Type B pancreatic cell (in vitro differentiated cells): Measurements from ENCODE around the gene ZNF568. TPM values are rescaled to one million over a fixed set of nuclear protein-coding genes. Genes with fewer than 3 reads are reported as not detected.

ENCODE experiments used
- DNase-seq: peaks from one replicate; pipeline ENCODE4 v3.0.0; 2021; ENCODE audit warnings: mixed read lengths; ENCODE audit not compliant: unreplicated experiment; ENCODE audit errors: extremely low spot score
- H3K27ac Mint-ChIP-seq: 2 replicates; pipeline ENCODE4 v1.8.0; 2021; ENCODE audit warnings: mild to moderate bottlenecking, mixed read lengths
- H3K27me3 Mint-ChIP-seq: 2 replicates; pipeline ENCODE4 v1.8.0; 2021; ENCODE audit warnings: mixed read lengths
- H3K36me3 Mint-ChIP-seq: 2 replicates; pipeline ENCODE4 v1.8.0; 2021; ENCODE audit warnings: mixed read lengths
- H3K4me1 Mint-ChIP-seq: one replicate; pipeline ENCODE4 v1.8.0; 2021; ENCODE audit warnings: mixed read lengths; ENCODE audit not compliant: unreplicated experiment
- H3K4me3 Mint-ChIP-seq: 2 replicates; pipeline ENCODE4 v1.8.0; 2021; ENCODE audit warnings: mild to moderate bottlenecking, mixed read lengths
- H3K9me3 Mint-ChIP-seq: 2 replicates; pipeline ENCODE4 v1.8.0; 2021; ENCODE audit warnings: mixed read lengths
- total RNA-seq: library from RNA; stranded (reverse); gene quantifications from 2 replicates; pipeline ENCODE4 v1.2.1, GENCODE V29; 2021; ENCODE audit warnings: low replicate concordance
- TF ChIP-seq, protein P1 (sequence below): fragments of 200-600 bp; sonication (generic); conservative IDR thresholded peaks from 2 replicates; pipeline ENCODE4 v1.5.0; 2021; ENCODE audit warnings: antibody characterized with exemption, mild to moderate bottlenecking

The ZNF568 gene
- total RNA-seq, 1 donor from 2014 or later: 10.5 TPM

DNA sequence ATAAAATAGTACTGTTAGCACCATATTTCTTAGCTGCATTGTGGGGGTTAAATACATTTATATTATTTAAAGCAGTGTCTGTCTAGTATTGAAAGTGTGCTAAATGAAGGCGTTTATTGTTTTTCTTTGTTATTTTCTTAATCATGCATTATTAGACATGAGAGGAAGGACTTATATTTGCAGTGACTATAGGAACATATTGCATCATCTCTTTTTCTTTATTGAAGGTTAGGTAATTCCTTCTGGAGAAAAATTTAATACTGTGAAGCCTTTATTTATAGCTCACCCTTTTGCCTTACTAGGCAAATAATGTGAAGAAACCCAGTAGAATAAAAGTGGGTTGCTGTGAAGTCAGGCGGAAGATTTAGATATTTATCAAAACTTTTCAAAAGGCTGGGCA lies 83.2 kb downstream of the ZNF568 start:
- Mint-ChIP-seq H3K27me3 (no peaks in the 10 kb centered on the region), H3K4me1 (no peaks in the 10 kb centered on the region), H3K9me3 (peaks cover 9% of the 10 kb centered on the region), H3K27ac (no peak overlapping the region), H3K4me3 (no peak overlapping the region), H3K36me3 (peaks cover 6% of the 10 kb centered on the region)
- DNase-seq: no peak
- TF ChIP-seq, protein P1, sequence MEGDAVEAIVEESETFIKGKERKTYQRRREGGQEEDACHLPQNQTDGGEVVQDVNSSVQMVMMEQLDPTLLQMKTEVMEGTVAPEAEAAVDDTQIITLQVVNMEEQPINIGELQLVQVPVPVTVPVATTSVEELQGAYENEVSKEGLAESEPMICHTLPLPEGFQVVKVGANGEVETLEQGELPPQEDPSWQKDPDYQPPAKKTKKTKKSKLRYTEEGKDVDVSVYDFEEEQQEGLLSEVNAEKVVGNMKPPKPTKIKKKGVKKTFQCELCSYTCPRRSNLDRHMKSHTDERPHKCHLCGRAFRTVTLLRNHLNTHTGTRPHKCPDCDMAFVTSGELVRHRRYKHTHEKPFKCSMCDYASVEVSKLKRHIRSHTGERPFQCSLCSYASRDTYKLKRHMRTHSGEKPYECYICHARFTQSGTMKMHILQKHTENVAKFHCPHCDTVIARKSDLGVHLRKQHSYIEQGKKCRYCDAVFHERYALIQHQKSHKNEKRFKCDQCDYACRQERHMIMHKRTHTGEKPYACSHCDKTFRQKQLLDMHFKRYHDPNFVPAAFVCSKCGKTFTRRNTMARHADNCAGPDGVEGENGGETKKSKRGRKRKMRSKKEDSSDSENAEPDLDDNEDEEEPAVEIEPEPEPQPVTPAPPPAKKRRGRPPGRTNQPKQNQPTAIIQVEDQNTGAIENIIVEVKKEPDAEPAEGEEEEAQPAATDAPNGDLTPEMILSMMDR: no peak

- H3K9me3 Mint-ChIP-seq: no peaks in the 10 kb centered on the region
- TF ChIP-seq, protein P1: no peak
- H3K4me1 Mint-ChIP-seq: no peaks in the 10 kb centered on the region
- H3K36me3 Mint-ChIP-seq: no peaks in the 10 kb centered on the region
- DNase-seq: no peak
- H3K27me3 Mint-ChIP-seq: no peaks in the 10 kb centered on the region
- no peak overlapping the region for H3K27ac Mint-ChIP-seq
- no peak overlapping the region for H3K4me3 Mint-ChIP-seq
Observed at GRCh38 chr19:37007587-37008220, 91.6 kb downstream of the ZNF568 start.

- Mint-ChIP-seq H3K4me1 (no peaks in the 10 kb centered on the region), H3K27me3 (no peaks in the 10 kb centered on the region), H3K27ac (no peak overlapping the region), H3K9me3 (no peaks in the 10 kb centered on the region), H3K36me3 (no peaks in the 10 kb centered on the region), H3K4me3 (no peak overlapping the region)
- TF ChIP-seq, protein P1: no peak
- no peak for DNase-seq
Observed at GRCh38 chr19:37009871-37010270, 93.7 kb downstream of the ZNF568 start.

- no peak overlapping the region for H3K27ac Mint-ChIP-seq
Observed at GRCh38 chr19:37012093-37012745, 96.1 kb downstream of the ZNF568 start.

GRCh38 chr19:37014456-37014855 lies 98.3 kb downstream of the ZNF568 start:
- TF ChIP-seq, protein P1: no peak
- no peaks in the 10 kb centered on the region for H3K9me3 Mint-ChIP-seq
- H3K4me3 Mint-ChIP-seq: no peak overlapping the region
- H3K27ac Mint-ChIP-seq: no peak overlapping the region
- DNase-seq: no peak
- no peaks in the 10 kb centered on the region for H3K4me1 Mint-ChIP-seq
- no peaks in the 10 kb centered on the region for H3K27me3 Mint-ChIP-seq
- no peaks in the 10 kb centered on the region for H3K36me3 Mint-ChIP-seq

More at GRCh38 chr19:37012093-37012745, 96.1 kb downstream of the ZNF568 start:
- Mint-ChIP-seq H3K36me3 (no peaks in the 10 kb centered on the region), H3K9me3 (no peaks in the 10 kb centered on the region), H3K4me3 (no peak overlapping the region), H3K27me3 (no peaks in the 10 kb centered on the region), H3K4me1 (no peaks in the 10 kb centered on the region)
- TF ChIP-seq, protein P1: no peak
- no peak for DNase-seq
